HepG2 (cell line): ENCODE results near the gene CAV3. TPM values are rescaled to one million over a fixed set of nuclear protein-coding genes. Genes with fewer than 3 reads are reported as not detected.
A peak's percentile ranks its signal among the peaks of the same experiment; 100 is the strongest.

Experiments used
- EED ChIP-seq: sonication (generic); formaldehyde crosslinking; IDR thresholded peaks from 2 replicates; pipeline ENCODE4 v1.5.0; 2020; ENCODE audit warnings: mild to moderate bottlenecking, missing genetic modification reagents
- ETV5 ChIP-seq: IDR thresholded peaks from 2 replicates; pipeline ENCODE4 v1.6.1; 2018; ENCODE audit warnings: missing biosample characterization, missing genetic modification reagents, inconsistent platforms, borderline replicate concordance
- FOXK1 ChIP-seq: sonication (generic); formaldehyde crosslinking; IDR thresholded peaks from 2 replicates; pipeline ENCODE4 v1.4.0; 2020; ENCODE audit warnings: low read depth, missing genetic modification reagents, borderline replicate concordance
- HNF1B ChIP-seq: sonication (generic); formaldehyde crosslinking; IDR thresholded peaks from 2 replicates; pipeline ENCODE4 v1.5.1; 2020; ENCODE audit warnings: mild to moderate bottlenecking, moderate library complexity, missing genetic modification reagents
- MED1 ChIP-seq: sonication (generic); formaldehyde crosslinking; IDR thresholded peaks from 2 replicates; pipeline ENCODE4 v1.4.0; 2020; ENCODE audit warnings: missing genetic modification reagents
- MYPOP ChIP-seq: sonication (generic); formaldehyde crosslinking; IDR thresholded peaks from 2 replicates; pipeline ENCODE4 v1.8.1; 2023; ENCODE audit warnings: mild to moderate bottlenecking, moderate library complexity, missing genetic modification reagents
- NFRKB ChIP-seq: fragments of 450-650 bp; IDR thresholded peaks from 2 replicates; pipeline ENCODE4 v1.6.1; 2017
- NR2F1 ChIP-seq, 2 experiments: fragments of 450-650 bp in 1 of 2; formaldehyde crosslinking in 1 of 2; IDR thresholded peaks; 2 replicates each; pipeline versions ENCODE4 v1.5.0 to v1.6.1; 2016 to 2020; ENCODE audit warnings: mild to moderate bottlenecking in 1 of 2, missing compliant biosample characterization in 1 of 2, missing genetic modification reagents in 1 of 2, moderate library complexity in 1 of 2
- POGZ ChIP-seq: sonication (generic); formaldehyde crosslinking; IDR thresholded peaks from 2 replicates; pipeline ENCODE4 v1.4.0; 2020; ENCODE audit warnings: mild to moderate bottlenecking, missing genetic modification reagents
- PRDM4 ChIP-seq: sonication (generic); formaldehyde crosslinking; IDR thresholded peaks from 2 replicates; pipeline ENCODE4 v1.9.0; 2021; ENCODE audit warnings: missing genetic modification reagents, borderline replicate concordance
- SAP130 ChIP-seq: IDR thresholded peaks from 2 replicates; pipeline ENCODE4 v1.6.1; 2016; ENCODE audit warnings: low read depth
- TEAD2 ChIP-seq: sonication (generic); formaldehyde crosslinking; IDR thresholded peaks from 2 replicates; pipeline ENCODE4 v1.9.0; 2021; ENCODE audit warnings: missing genetic modification reagents
- ZBTB46 ChIP-seq: sonication (generic); formaldehyde crosslinking; IDR thresholded peaks from 2 replicates; pipeline ENCODE4 v1.4.0; 2020; ENCODE audit warnings: mild to moderate bottlenecking, missing genetic modification reagents, borderline replicate concordance
- ZC3H4 ChIP-seq: sonication (generic); formaldehyde crosslinking; IDR thresholded peaks from 2 replicates; pipeline ENCODE4 v1.4.0; 2020; ENCODE audit warnings: missing genetic modification reagents, borderline replicate concordance
- ZMYM3 ChIP-seq: sonication (generic); formaldehyde crosslinking; IDR thresholded peaks from 2 replicates; pipeline ENCODE4 v1.5.1; 2020; ENCODE audit warnings: mild to moderate bottlenecking, missing genetic modification reagents
- ZNF605 ChIP-seq: sonication (generic); formaldehyde crosslinking; IDR thresholded peaks from 2 replicates; pipeline ENCODE4 v1.8.0; 2022; ENCODE audit warnings: mild to moderate bottlenecking, missing genetic modification reagents
- ZNF788 ChIP-seq: sonication (generic); formaldehyde crosslinking; IDR thresholded peaks from 2 replicates; pipeline ENCODE4 v1.5.0; 2020; ENCODE audit warnings: mild to moderate bottlenecking, missing genetic modification reagents, borderline replicate concordance
- ZSCAN9 ChIP-seq: IDR thresholded peaks from 2 replicates; pipeline ENCODE4 v1.6.1; 2016; ENCODE audit warnings: borderline replicate concordance
- ZZZ3 ChIP-seq: sonication (generic); formaldehyde crosslinking; IDR thresholded peaks from 2 replicates; pipeline ENCODE4 v1.4.0; 2020; ENCODE audit warnings: missing genetic modification reagents, mild to moderate bottlenecking, borderline replicate concordance
- polyA plus RNA-seq, 8 experiments: library from polyadenylated mRNA; depleted of rRNA in 3 of 8; stranded (reverse) in 7 of 8; unstranded in 1 of 8; fragments of >200 nt; fragmentation: Illumina TruSeq in 4 of 8; extraction: Trizol in 4 of 8; gene quantifications; 2 replicates each; pipeline versions ENCODE4 v1.2.1 to v1.2.3, GENCODE V29; 2011 to 2016; ENCODE audit warnings: low read depth in 4 of 8, missing spikeins in 1 of 8, mixed read lengths in 1 of 8; ENCODE audit not compliant: insufficient read depth in 1 of 8
- total RNA-seq, 5 experiments: library from RNA; depleted of rRNA; stranded (reverse); fragments of >200 nt; fragmentation: Illumina TruSeq; extraction: Trizol; gene quantifications; 2 replicates each; pipeline ENCODE4 v1.2.3, GENCODE V29; 2016; ENCODE audit warnings: low read depth in 1 of 5
- TF ChIP-seq, protein P1 (sequence below): fragments of 450-650 bp; IDR thresholded peaks from 2 replicates; pipeline ENCODE4 v1.6.1; 2016

Gene CAV3
- total and polyA plus RNA-seq, 2 of the 13 experiments (the other 11 are each of a cell fraction or from before 2014, with no cell fraction given), result not detected

DNA sequence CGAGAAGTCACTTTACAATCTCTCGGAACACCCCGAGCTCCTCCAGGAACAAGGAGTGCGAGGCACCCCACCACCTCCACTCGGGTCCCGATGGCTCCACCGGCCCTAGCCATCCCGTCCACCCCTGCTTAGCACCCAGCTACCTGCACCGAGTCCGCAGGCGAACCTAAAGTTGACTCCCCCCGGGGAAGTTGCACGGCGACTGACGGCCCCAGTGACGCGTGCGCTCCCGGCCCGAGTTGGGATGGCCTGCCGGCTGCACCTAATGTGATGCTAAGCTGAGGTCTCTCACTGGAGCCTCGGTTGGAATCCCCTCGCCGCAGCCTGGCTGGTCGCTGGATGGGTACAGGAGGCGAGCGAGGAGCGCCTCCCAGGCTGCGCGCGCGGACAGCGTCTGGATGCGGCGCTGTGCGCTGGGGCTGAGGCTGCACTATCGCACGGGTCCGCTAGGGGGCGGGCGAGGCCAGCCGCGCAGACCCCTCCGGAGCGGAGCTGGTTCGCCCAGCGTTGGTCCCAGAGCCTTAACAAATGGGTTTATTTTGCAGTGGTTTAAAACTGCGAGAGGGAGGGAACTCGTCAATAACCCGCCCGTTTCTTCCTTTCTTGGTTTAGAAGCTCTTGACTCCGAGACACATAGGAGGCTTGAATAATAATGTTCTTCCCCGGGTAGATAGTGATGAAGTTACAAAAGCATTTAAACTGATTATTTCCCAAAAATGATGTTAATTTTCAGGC, 35.7 kb downstream of the CAV3 start, which contains the start of gene OXTR (continued):
- no peak for TF ChIP-seq PRDM4
- TF ChIP-seq ZZZ3 (CRISPR knock-in tag), result no peak
- peak; percentile 57; the same call in 1 of the 2 replicates for TF ChIP-seq ZNF788 (CRISPR knock-in tag)
- TF ChIP-seq ZBTB46 (CRISPR knock-in tag), result no peak
- peak; percentile 99 for TF ChIP-seq MYPOP
- TF ChIP-seq ZNF605, result no peak
- no peak for TF ChIP-seq EED
- TF ChIP-seq MED1 (CRISPR knock-in tag), result no peak
- 0 out of 2 replicates have a peak, but pooled peaks have one; percentile 34 for TF ChIP-seq ZSCAN9 (CRISPR knock-in tag)
- TF ChIP-seq SAP130 (CRISPR knock-in tag), result peak; percentile 22; the same call in 1 of the 2 replicates
- 0 out of 2 replicates have a peak, but pooled peaks have one; percentile 23 for TF ChIP-seq ETV5
- no peak for TF ChIP-seq ZC3H4 (CRISPR knock-in tag)
- TF ChIP-seq HNF1B (CRISPR knock-in tag), result peak; percentile 66; the same call in 1 of the 2 replicates
- TF ChIP-seq NR2F1 (CRISPR knock-in tag; IDR thresholded peaks at IDR 0.05), result no peak
- TF ChIP-seq NFRKB, result no peak
- TF ChIP-seq FOXK1 (CRISPR knock-in tag), result no peak
- TF ChIP-seq, protein P1, sequence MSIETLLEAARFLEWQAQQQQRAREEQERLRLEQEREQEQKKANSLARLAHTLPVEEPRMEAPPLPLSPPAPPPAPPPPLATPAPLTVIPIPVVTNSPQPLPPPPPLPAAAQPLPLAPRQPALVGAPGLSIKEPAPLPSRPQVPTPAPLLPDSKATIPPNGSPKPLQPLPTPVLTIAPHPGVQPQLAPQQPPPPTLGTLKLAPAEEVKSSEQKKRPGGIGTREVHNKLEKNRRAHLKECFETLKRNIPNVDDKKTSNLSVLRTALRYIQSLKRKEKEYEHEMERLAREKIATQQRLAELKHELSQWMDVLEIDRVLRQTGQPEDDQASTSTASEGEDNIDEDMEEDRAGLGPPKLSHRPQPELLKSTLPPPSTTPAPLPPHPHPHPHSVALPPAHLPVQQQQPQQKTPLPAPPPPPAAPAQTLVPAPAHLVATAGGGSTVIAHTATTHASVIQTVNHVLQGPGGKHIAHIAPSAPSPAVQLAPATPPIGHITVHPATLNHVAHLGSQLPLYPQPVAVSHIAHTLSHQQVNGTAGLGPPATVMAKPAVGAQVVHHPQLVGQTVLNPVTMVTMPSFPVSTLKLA, result no peak
- TF ChIP-seq ZMYM3 (CRISPR knock-in tag), result no peak
- no peak for TF ChIP-seq TEAD2 (CRISPR knock-in tag)
- TF ChIP-seq POGZ (CRISPR knock-in tag), result peak; percentile 60; the same call in 1 of the 2 replicates
